Right cardiac atrium (tissue), 5 donors: ENCODE results near the gene BTBD18. TPM values are rescaled to one million over a fixed set of nuclear protein-coding genes. Genes with fewer than 3 reads are reported as not detected.

ENCODE experiments used
- ATAC-seq, 2 donors: fragments of 200-7000 bp; cut with Tn5 transposase; one replicate each; pipeline versions ENCODE4 v1.8.0 to v1.9.1; 2020; ENCODE audit warnings: moderate library complexity in 2 of 2, mild to moderate bottlenecking in 1 of 2
- DNase-seq, 3 donors: peaks; one replicate each; pipeline ENCODE4 v3.0.0-alpha.2; 2020
- H3K27ac ChIP-seq: one replicate; pipeline ENCODE4 v1.5.1; 2013; ENCODE audit warnings: mild to moderate bottlenecking, low read length, control low read depth, moderate library complexity
- H3K27me3 ChIP-seq: one replicate; pipeline ENCODE4 v1.6.1; 2013; ENCODE audit not compliant: control insufficient read depth, insufficient read depth
- H3K4me1 ChIP-seq: one replicate; pipeline ENCODE4 v1.6.1; 2013; ENCODE audit warnings: low read length; ENCODE audit not compliant: control insufficient read depth, insufficient read depth
- H3K4me3 ChIP-seq: one replicate; pipeline ENCODE4 v1.5.1; 2013; ENCODE audit warnings: low read length, control low read depth
- H3K9me3 ChIP-seq: one replicate; pipeline ENCODE4 v1.6.1; 2013; ENCODE audit warnings: low read length; ENCODE audit not compliant: control insufficient read depth
- WGBS: extraction: QIAGEN DNeasy Blood & Tissue Kit; methylation state at CpG from one replicate; pipeline ENCODE4 v1.1.7; 2013; 5-methylcytosine and 5-hydroxymethylcytosine counted together
- intact Hi-C, 4 donors: fragments of 100-400 bp; cut with DNase I; formaldehyde crosslinking; loops; one replicate each; pipeline versions ENCODE4 v1.11.0 to v1.14.0; 2022 to 2023
- polyA plus RNA-seq: library from polyadenylated mRNA; stranded (reverse); fragments of 200-250 nt; gene quantifications from one replicate; pipeline ENCODE4 v1.2.3, GENCODE V29; 2013
- total RNA-seq, 4 donors: library from RNA; stranded (reverse); fragmentation: NEBNext Ultra II Directional; extraction: Animal tissue kit (Norgen Biotek cat#: 25700); gene quantifications; one replicate each; pipeline ENCODE4 v1.2.1, GENCODE V29; 2021
- donor health status: healthy with polysubstance abuse.
- donor health status: DM: no; HTN: yes; CAD: no.
- donor health status: DM: no; HTN: no; CAD: no.
- donor health status: DM: no; HTN: yes; CAD: no; lungs with severe emphysema.
- donor health status: DM: yes; HTN: yes; CAD: no.

The BTBD18 gene
- total and polyA plus RNA-seq, 5 donors: 0.02 TPM; not detected in 4

DNA sequence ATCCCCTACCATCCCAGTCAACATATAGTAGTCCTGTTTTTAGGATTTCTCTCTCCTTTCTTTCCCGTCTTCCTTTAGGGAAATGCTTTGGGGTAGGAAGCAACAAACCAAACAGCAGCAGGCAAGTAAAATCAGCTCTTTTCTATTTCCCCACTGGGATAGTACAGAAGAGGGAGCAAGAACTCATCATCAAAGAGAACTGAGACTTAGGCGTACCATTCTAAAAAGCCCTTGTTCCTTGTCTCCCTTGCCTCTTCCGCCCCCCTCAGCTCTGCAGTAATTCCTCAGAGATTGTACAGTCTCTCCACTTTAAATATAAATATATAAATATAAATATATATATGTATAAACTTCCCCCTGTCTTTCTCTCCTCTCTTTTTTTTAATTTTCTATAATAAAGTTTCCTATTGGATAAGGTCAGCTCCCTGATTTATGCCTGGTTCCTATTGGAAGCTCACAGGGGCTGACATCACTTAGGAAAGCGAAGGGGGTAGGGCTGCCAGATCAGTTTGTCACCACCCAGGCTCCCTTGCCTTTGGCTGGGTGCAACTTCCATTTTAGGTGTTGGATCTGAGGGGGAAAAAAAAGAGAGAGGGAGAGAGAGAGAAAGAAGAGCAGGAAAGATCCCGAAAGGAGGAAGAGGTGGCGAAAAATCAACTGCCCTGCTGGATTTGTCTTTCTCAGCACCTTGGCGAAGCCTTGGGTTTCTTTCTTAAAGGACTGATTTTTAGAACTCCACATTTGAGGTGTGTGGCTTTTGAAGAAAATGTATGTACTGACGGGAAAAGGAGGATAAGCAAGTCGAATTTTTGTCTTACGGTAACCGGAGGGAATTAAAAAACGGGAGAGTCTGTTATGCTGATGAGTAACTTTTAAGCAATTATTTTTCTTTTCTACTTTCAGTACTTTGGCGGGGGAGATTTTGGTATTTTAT lies 9.9 kb upstream of the BTBD18 start, which contains the start of gene CTNND1:
Gene CTNND1 (plus strand): TSS at position 502 of the 934 bp plus-strand sequence. CDS start 29,677 bp downstream, outside the sequence.
- Histone ChIP-seq H3K27me3 (no peaks in the 10 kb centered on the region), H3K9me3 (no peaks in the 10 kb centered on the region), H3K4me3 (peak within 1 kb of the TSS; percentile 100), H3K4me1 (peaks cover 2% of the 10 kb centered on the region), H3K27ac (peak within 1 kb of the TSS; percentile 100)
- WGBS: 3% methylated on average over 13 of the region's 13 CpGs
- DNase-seq (peak; percentile 87 to 92 (median 90)), ATAC-seq (peak; percentile 99)
- intact Hi-C loops: loop anchor here in 3 of 4 donors (5.0 kb wide), 1 partner anchor 36 kb away; no protein-coding TSS in a partner anchor

DNA sequence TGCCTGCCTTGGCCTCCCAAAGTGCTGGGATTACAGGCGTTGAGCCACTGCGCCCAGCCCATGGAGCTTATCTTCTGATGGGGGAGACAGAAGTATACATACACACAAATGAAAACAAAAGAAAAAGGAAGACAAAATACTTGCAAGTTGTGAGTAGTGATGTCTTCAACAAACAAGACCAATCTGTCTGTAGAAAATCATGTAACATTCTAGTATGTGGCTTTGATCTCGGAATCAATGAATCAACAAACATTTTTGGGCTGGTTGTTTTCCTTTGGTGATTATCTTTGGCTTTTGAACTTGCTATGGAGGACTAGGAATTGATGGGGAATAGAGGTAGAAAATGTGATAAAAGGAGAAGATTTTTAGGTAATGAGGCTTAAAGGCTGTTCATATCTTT lies 6.6 kb upstream of the BTBD18 start:
- intact Hi-C loops: no loop called here
- Histone ChIP-seq H3K27me3 (no peaks in the 10 kb centered on the region), H3K4me1 (no peaks in the 10 kb centered on the region), H3K27ac (no peak overlapping the region), H3K4me3 (no peak overlapping the region), H3K9me3 (no peaks in the 10 kb centered on the region)
- 84% methylated on average over 3 of the region's 3 CpGs for WGBS
- no peak for ATAC-seq
- DNase-seq: no peak

GRCh38 chr11:57752954-57753353 lies 1.3 kb upstream of the BTBD18 start:
- Histone ChIP-seq H3K9me3 (no peaks in the 10 kb centered on the region), H3K27ac (no peak overlapping the region), H3K4me1 (peaks cover 4% of the 10 kb centered on the region), H3K27me3 (no peaks in the 10 kb centered on the region), H3K4me3 (no peak overlapping the region)
- DNase-seq: peak in 2 of 3 donors; percentile 39 to 49
- ATAC-seq: peak in 1 of 2 donors; percentile 30
- WGBS: 96% methylated on average over 30 of the region's 30 CpGs
- intact Hi-C loops: loop anchor here in 2 of 4 donors (5.0 kb wide), 1 partner anchor 49 kb away; no protein-coding TSS in a partner anchor

GRCh38 chr11:57751176-57751575 lies 443 bp downstream of the BTBD18 start:
- intact Hi-C loops: loop anchor here in 2 of 4 donors (5.0 kb wide), 1 partner anchor 51 kb away; no protein-coding TSS in a partner anchor
- Histone ChIP-seq H3K9me3 (no peaks in the 10 kb centered on the region), H3K27me3 (no peaks in the 10 kb centered on the region), H3K27ac (no peak overlapping the region), H3K4me1 (peaks cover 4% of the 10 kb centered on the region), H3K4me3 (no peak overlapping the region)
- no peak for ATAC-seq
- no peak for DNase-seq

- no peaks in the 10 kb centered on the region for H3K27me3 ChIP-seq
- DNase-seq (no peak), ATAC-seq (no peak)
- 81% methylated on average over 1 of the region's 1 CpG for WGBS
- no peak overlapping the region for H3K27ac ChIP-seq
- no peak overlapping the region for H3K4me3 ChIP-seq
- intact Hi-C loops: loop anchor here in 2 of 4 donors (10.0 kb wide), 1 partner anchor 58 kb away; no protein-coding TSS in a partner anchor
- peaks cover 3% of the 10 kb centered on the region for H3K4me1 ChIP-seq
- no peaks in the 10 kb centered on the region for H3K9me3 ChIP-seq
These were observed 4.7 kb downstream of the BTBD18 start for GRCh38 chr11:57746920-57747319.

DNA sequence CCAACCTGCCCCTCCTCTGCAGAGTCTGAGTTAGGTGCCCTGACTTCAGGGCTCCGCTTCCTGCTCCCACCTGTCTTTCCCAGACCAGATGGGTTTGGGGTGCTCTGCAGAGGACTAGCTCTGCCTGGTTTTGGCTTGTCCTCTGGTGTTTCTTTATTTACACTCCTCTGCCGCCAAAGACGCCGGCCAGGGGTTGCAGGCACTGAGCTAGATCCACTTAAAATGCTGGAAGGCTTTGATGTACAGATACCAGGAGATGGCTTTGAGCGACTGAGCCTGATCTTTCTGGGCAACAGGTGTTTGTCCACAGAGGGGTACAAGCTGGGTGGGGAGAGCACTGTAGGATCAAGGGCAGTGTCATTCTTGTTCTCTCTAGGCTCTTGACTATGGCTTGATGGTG lies 6.4 kb downstream of the BTBD18 start:
- H3K9me3 ChIP-seq: no peaks in the 10 kb centered on the region
- ATAC-seq (no peak), DNase-seq (no peak)
- no peak overlapping the region for H3K27ac ChIP-seq
- intact Hi-C loops: loop anchor here in 2 of 4 donors (10.0 kb wide), 1 partner anchor 60 kb away; no protein-coding TSS in a partner anchor
- H3K4me1 ChIP-seq: peaks cover 1% of the 10 kb centered on the region
- WGBS: 76% methylated on average over 5 of the region's 5 CpGs
- H3K27me3 ChIP-seq: no peaks in the 10 kb centered on the region
- no peak overlapping the region for H3K4me3 ChIP-seq

- H3K4me3 ChIP-seq: no peak overlapping the region
- no peak for DNase-seq
- H3K27ac ChIP-seq: no peak overlapping the region
- no peaks in the 10 kb centered on the region for H3K27me3 ChIP-seq
- peaks cover 1% of the 10 kb centered on the region for H3K4me1 ChIP-seq
- ATAC-seq: no peak
- H3K9me3 ChIP-seq: no peaks in the 10 kb centered on the region
- 80% methylated on average over 2 of the region's 2 CpGs for WGBS
- intact Hi-C loops: loop anchor here in 2 of 4 donors (10.0 kb wide), 1 partner anchor 60 kb away; no protein-coding TSS in a partner anchor
These were observed 7.3 kb downstream of the BTBD18 start for GRCh38 chr11:57744357-57744756.

DNA sequence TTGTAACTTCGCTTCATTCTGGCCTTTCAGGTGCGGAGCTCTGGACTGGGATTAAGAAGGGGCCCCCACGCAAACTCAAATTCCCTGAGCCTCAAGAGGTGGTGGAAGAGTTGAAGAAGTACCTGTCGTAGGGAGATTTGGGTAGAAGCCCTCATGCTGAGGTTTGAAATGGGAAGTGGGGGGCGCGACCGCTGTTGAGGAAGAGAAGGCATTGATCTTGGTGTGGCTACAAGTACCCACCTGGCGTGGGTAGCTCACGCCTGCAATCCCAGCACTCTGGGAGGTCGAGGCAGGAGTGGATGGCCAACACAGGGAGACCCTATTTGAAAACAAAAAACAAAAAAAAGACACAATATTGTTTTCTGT lies 9.5 kb downstream of the BTBD18 start:
- no peaks in the 10 kb centered on the region for H3K9me3 ChIP-seq
- intact Hi-C loops: loop anchor here in 2 of 4 donors (10.0 kb wide), 1 partner anchor 63 kb away; no protein-coding TSS in a partner anchor
- no peak for DNase-seq
- peak overlapping the region; percentile 85 for H3K27ac ChIP-seq
- no peak for ATAC-seq
- WGBS: 2% methylated on average over 10 of the region's 10 CpGs
- H3K4me1 ChIP-seq: peaks cover 1% of the 10 kb centered on the region
- no peaks in the 10 kb centered on the region for H3K27me3 ChIP-seq
- peak overlapping the region; percentile 65 for H3K4me3 ChIP-seq

DNA sequence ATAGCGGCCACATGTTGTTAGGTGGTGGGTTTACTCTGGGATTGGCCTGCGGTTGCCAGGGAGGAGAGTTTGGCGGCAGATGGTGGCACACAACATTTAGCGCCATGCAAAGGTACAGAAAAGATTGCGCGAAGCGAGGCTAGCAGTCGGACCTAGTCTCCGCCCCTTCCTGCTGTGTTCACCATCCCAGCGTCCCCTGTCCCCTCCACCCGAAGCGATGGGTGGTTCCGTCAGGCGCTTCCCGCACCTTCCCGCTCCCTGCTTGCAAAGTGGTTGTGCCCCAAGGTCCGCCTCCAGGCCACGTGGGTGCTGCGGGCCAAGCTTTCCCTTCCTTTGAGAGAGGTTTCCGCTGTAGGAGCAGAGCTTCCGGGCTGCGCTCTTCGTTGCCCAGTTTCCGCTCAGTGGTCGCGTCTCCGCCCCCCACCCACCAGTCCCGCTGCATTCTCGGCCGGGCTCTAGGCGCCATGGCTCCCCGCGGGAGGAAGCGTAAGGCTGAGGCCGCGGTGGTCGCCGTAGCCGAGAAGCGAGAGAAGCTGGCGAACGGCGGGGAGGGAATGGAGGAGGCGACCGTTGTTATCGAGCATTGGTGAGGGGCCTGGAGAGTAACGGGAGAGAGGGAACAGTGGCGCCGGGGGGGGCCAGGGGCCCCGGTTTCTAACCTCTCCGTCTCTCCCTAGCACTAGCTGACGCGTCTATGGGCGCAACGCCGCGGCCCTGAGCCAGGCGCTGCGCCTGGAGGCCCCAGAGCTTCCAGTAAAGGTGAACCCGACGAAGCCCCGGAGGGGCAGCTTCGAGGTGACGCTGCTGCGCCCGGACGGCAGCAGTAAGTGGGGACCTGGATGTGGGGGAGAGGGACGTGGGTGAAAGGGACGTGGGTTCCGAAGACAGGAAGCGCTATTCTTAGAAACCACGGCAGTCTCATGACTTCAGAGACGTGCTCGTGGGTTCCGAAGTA lies 10.2 kb downstream of the BTBD18 start, which contains the start of gene SELENOH:
Gene SELENOH (plus strand): TSS at position 360 of the 955 bp plus-strand sequence. CDS start 105 bp downstream, at position 465.
- ATAC-seq: peak; percentile 98 to 99
- Histone ChIP-seq H3K27ac (peak within 1 kb of the TSS; percentile 85), H3K4me1 (peaks cover 1% of the 10 kb centered on the region), H3K27me3 (no peaks in the 10 kb centered on the region), H3K9me3 (no peaks in the 10 kb centered on the region), H3K4me3 (peak within 1 kb of the TSS; percentile 65)
- intact Hi-C loops: loop anchor here in 2 of 4 donors (10.0 kb wide), 1 partner anchor 63 kb away; no protein-coding TSS in a partner anchor
- peak; percentile 97 to 98 (median 98) for DNase-seq
- under 1% methylated on average over 75 of the region's 75 CpGs for WGBS

- peak in 1 of 2 donors; percentile 6 for ATAC-seq
- H3K4me1 ChIP-seq: no peaks in the 10 kb centered on the region
- no peaks in the 10 kb centered on the region for H3K9me3 ChIP-seq
- no peaks in the 10 kb centered on the region for H3K27me3 ChIP-seq
- 66% methylated on average over 3 of the region's 3 CpGs for WGBS
- H3K27ac ChIP-seq: no peak overlapping the region
- DNase-seq: no peak
- intact Hi-C loops: no loop called here
- no peak overlapping the region for H3K4me3 ChIP-seq
These were observed 15.9 kb downstream of the BTBD18 start for GRCh38 chr11:57735619-57736298.
